Neural cell (in vitro differentiated cells): Measurements from ENCODE around the gene ST3GAL2. TPM values are rescaled to one million over a fixed set of nuclear protein-coding genes. Genes with fewer than 3 reads are reported as not detected.

Experiments
- H2AFZ ChIP-seq: fragments of 200-600, 300-800 bp; sonication (generic), shearing (Covaris generic); 2 replicates; pipeline ENCODE4 v1.6.0; 2014; ENCODE audit warnings: low read depth, mild to moderate bottlenecking, antibody characterized with exemption, low read length, moderate library complexity
- H3F3A ChIP-seq: fragments of 200-600 bp; shearing (Covaris generic); 2 replicates; pipeline ENCODE4 v1.6.1; 2016; ENCODE audit warnings: mild to moderate bottlenecking, moderate library complexity, mixed read lengths, antibody characterized with exemption, low read length; ENCODE audit not compliant: insufficient read depth, poor library complexity, severe bottlenecking
- H3K27ac ChIP-seq: fragments of 200-600, 300-800 bp; sonication (generic), shearing (Covaris generic); 2 replicates; pipeline ENCODE4 v1.5.1; 2014; ENCODE audit warnings: mild to moderate bottlenecking, low read length, moderate library complexity
- H3K27me3 ChIP-seq: fragments of 300-800, 200-600 bp; sonication (generic), shearing (Covaris generic); 2 replicates; pipeline ENCODE4 v1.6.0; 2014; ENCODE audit warnings: mild to moderate bottlenecking, low read depth, low read length, moderate library complexity; ENCODE audit not compliant: insufficient read depth
- H3K36me3 ChIP-seq: fragments of 300-800, 200-600 bp; sonication (generic), shearing (Covaris generic); 2 replicates; pipeline ENCODE4 v1.5.1; 2014; ENCODE audit warnings: mild to moderate bottlenecking, antibody characterized with exemption, low read length, moderate library complexity; ENCODE audit not compliant: insufficient read depth
- H3K4me2 ChIP-seq: fragments of 300-800, 200-600 bp; sonication (generic), shearing (Covaris generic); 2 replicates; pipeline ENCODE4 v1.6.0; 2014; ENCODE audit warnings: mild to moderate bottlenecking, low read length
- H3K4me3 ChIP-seq: fragments of 300-800, 200-600 bp; sonication (generic), shearing (Covaris generic); 2 replicates; pipeline ENCODE4 v1.5.1; 2014; ENCODE audit warnings: mild to moderate bottlenecking, low read length, moderate library complexity
- H3K79me2 ChIP-seq: fragments of 200-600 bp; shearing (Covaris generic); replicated peaks from 2 replicates; pipeline ENCODE4 v1.6.0; 2014; ENCODE audit warnings: mild to moderate bottlenecking, low read length, moderate library complexity; ENCODE audit not compliant: insufficient read depth
- H3K9ac ChIP-seq: fragments of 300-800, 200-600 bp; sonication (generic), shearing (Covaris generic); 2 replicates; pipeline ENCODE4 v1.6.1; 2016; ENCODE audit warnings: mild to moderate bottlenecking, low read length, mixed read lengths
- H3K9me2 ChIP-seq: fragments of 200-600 bp; shearing (Covaris generic); 2 replicates; pipeline ENCODE4 v1.6.1; 2016; ENCODE audit warnings: mild to moderate bottlenecking, low read length, mixed read lengths; ENCODE audit not compliant: insufficient read depth
- H3K9me3 ChIP-seq: fragments of 200-600, 300-800 bp; sonication (generic), shearing (Covaris generic); 2 replicates; pipeline ENCODE4 v1.6.1; 2016; ENCODE audit warnings: mild to moderate bottlenecking, mixed run types, low read length, moderate library complexity, mixed read lengths
- H4K20me1 ChIP-seq: fragments of 200-600 bp; shearing (Covaris generic); 2 replicates; pipeline ENCODE4 v1.6.1; 2016; ENCODE audit warnings: mild to moderate bottlenecking, mixed run types; ENCODE audit not compliant: insufficient read depth
- EP300 ChIP-seq: fragments of 450-650 bp; conservative IDR thresholded peaks from 2 replicates; pipeline ENCODE4 v1.6.1; 2014; ENCODE audit warnings: antibody characterized with exemption, mild to moderate bottlenecking, moderate library complexity; ENCODE audit not compliant: poor library complexity, severe bottlenecking
- EZH2 ChIP-seq: fragments of 200-600, 300-800 bp; shearing (Covaris generic), sonication (generic); IDR thresholded peaks from 2 replicates; pipeline ENCODE4 v1.6.1; 2014; ENCODE audit warnings: antibody characterized with exemption, low read length, borderline replicate concordance, mild to moderate bottlenecking; ENCODE audit not compliant: insufficient read depth, poor library complexity, severe bottlenecking
- MXI1 ChIP-seq: fragments of 450-650 bp; conservative IDR thresholded peaks from 2 replicates; pipeline ENCODE4 v1.6.1; 2014; ENCODE audit warnings: antibody characterized with exemption, mild to moderate bottlenecking; ENCODE audit not compliant: poor library complexity, severe bottlenecking
- POLR2AphosphoS5 ChIP-seq: IDR thresholded peaks from 2 replicates; pipeline ENCODE4 v1.6.1; 2012
- RAD21 ChIP-seq: fragments of 450-650 bp; conservative IDR thresholded peaks from 2 replicates; pipeline ENCODE4 v1.6.1; 2014; ENCODE audit warnings: antibody characterized with exemption, mild to moderate bottlenecking, moderate library complexity
- SMC3 ChIP-seq: fragments of 450-650 bp; conservative IDR thresholded peaks from 2 replicates; pipeline ENCODE4 v1.6.1; 2014; ENCODE audit warnings: antibody characterized with exemption, mild to moderate bottlenecking, moderate library complexity; ENCODE audit not compliant: poor library complexity
- TAF1 ChIP-seq: IDR thresholded peaks from 2 replicates; pipeline ENCODE4 v1.6.1; 2012; ENCODE audit warnings: low read depth
- polyA plus RNA-seq: library from polyadenylated mRNA; depleted of rRNA; stranded (reverse); fragments of >200 nt; gene quantifications from 2 replicates; pipeline ENCODE4 v1.2.3, GENCODE V29; 2014
- TF ChIP-seq, protein P1 (sequence below): IDR thresholded peaks from 2 replicates; pipeline ENCODE4 v1.6.1; 2012; ENCODE audit warnings: borderline replicate concordance
- TF ChIP-seq, protein P2 (sequence below): fragments of 450-650 bp; IDR thresholded peaks from 2 replicates; pipeline ENCODE4 v1.5.1; 2014; ENCODE audit warnings: antibody characterized with exemption, mild to moderate bottlenecking, moderate library complexity; ENCODE audit not compliant: poor library complexity, severe bottlenecking

Gene ST3GAL2
- polyA plus RNA-seq, 1 donor from 2014 or later, result 19.4 TPM

- no peak overlapping the region for H3K9ac ChIP-seq
- H3K27me3 ChIP-seq, result no peaks in the 10 kb centered on the region
These were observed 18.7 kb upstream of the ST3GAL2 start for GRCh38 chr16:70457446-70458166.

GRCh38 chr16:70455910-70456309 lies 17.0 kb upstream of the ST3GAL2 start:
- H3K27ac ChIP-seq, result no peak overlapping the region
- TF ChIP-seq EZH2, result no peak
- TF ChIP-seq EP300, result no peak
- TF ChIP-seq, protein P1, sequence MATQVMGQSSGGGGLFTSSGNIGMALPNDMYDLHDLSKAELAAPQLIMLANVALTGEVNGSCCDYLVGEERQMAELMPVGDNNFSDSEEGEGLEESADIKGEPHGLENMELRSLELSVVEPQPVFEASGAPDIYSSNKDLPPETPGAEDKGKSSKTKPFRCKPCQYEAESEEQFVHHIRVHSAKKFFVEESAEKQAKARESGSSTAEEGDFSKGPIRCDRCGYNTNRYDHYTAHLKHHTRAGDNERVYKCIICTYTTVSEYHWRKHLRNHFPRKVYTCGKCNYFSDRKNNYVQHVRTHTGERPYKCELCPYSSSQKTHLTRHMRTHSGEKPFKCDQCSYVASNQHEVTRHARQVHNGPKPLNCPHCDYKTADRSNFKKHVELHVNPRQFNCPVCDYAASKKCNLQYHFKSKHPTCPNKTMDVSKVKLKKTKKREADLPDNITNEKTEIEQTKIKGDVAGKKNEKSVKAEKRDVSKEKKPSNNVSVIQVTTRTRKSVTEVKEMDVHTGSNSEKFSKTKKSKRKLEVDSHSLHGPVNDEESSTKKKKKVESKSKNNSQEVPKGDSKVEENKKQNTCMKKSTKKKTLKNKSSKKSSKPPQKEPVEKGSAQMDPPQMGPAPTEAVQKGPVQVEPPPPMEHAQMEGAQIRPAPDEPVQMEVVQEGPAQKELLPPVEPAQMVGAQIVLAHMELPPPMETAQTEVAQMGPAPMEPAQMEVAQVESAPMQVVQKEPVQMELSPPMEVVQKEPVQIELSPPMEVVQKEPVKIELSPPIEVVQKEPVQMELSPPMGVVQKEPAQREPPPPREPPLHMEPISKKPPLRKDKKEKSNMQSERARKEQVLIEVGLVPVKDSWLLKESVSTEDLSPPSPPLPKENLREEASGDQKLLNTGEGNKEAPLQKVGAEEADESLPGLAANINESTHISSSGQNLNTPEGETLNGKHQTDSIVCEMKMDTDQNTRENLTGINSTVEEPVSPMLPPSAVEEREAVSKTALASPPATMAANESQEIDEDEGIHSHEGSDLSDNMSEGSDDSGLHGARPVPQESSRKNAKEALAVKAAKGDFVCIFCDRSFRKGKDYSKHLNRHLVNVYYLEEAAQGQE, result no peak
- TF ChIP-seq SMC3, result no peak
- TF ChIP-seq RAD21, result no peak
- no peak for TF ChIP-seq TAF1
- TF ChIP-seq MXI1, result no peak
- TF ChIP-seq, protein P2, sequence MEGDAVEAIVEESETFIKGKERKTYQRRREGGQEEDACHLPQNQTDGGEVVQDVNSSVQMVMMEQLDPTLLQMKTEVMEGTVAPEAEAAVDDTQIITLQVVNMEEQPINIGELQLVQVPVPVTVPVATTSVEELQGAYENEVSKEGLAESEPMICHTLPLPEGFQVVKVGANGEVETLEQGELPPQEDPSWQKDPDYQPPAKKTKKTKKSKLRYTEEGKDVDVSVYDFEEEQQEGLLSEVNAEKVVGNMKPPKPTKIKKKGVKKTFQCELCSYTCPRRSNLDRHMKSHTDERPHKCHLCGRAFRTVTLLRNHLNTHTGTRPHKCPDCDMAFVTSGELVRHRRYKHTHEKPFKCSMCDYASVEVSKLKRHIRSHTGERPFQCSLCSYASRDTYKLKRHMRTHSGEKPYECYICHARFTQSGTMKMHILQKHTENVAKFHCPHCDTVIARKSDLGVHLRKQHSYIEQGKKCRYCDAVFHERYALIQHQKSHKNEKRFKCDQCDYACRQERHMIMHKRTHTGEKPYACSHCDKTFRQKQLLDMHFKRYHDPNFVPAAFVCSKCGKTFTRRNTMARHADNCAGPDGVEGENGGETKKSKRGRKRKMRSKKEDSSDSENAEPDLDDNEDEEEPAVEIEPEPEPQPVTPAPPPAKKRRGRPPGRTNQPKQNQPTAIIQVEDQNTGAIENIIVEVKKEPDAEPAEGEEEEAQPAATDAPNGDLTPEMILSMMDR, result no peak
- no peak for TF ChIP-seq POLR2AphosphoS5

More at GRCh38 chr16:70457446-70458166, 18.7 kb upstream of the ST3GAL2 start:
- Histone ChIP-seq H3K4me2 (no peak overlapping the region), H4K20me1 (no peaks in the 10 kb centered on the region), H3K4me3 (no peak overlapping the region), H3K9me3 (no peaks in the 10 kb centered on the region), H3F3A (no peaks in the 10 kb centered on the region), H2AFZ (no peak overlapping the region), H3K36me3 (no peaks in the 10 kb centered on the region), H3K9me2 (no peaks in the 10 kb centered on the region), H3K79me2 (no peaks in the 10 kb centered on the region), H3K27ac (no peak overlapping the region)
- TF ChIP-seq RAD21 (no peak), TAF1 (no peak), MXI1 (no peak), SMC3 (no peak), POLR2AphosphoS5 (no peak), EZH2 (no peak), EP300 (no peak)
- TF ChIP-seq, protein P1, result no peak
- TF ChIP-seq, protein P2, result no peak

More at GRCh38 chr16:70455910-70456309, 17.0 kb upstream of the ST3GAL2 start:
- Histone ChIP-seq H3K4me2 (no peak overlapping the region), H3K36me3 (no peaks in the 10 kb centered on the region), H3K79me2 (no peaks in the 10 kb centered on the region), H3F3A (no peaks in the 10 kb centered on the region), H3K27me3 (no peaks in the 10 kb centered on the region), H3K9me2 (no peaks in the 10 kb centered on the region), H3K9me3 (no peaks in the 10 kb centered on the region), H3K4me3 (no peak overlapping the region), H3K9ac (no peak overlapping the region), H2AFZ (no peak overlapping the region), H4K20me1 (no peaks in the 10 kb centered on the region)
